ENCODE measurements around the gene UQCRQ.

DNA sequence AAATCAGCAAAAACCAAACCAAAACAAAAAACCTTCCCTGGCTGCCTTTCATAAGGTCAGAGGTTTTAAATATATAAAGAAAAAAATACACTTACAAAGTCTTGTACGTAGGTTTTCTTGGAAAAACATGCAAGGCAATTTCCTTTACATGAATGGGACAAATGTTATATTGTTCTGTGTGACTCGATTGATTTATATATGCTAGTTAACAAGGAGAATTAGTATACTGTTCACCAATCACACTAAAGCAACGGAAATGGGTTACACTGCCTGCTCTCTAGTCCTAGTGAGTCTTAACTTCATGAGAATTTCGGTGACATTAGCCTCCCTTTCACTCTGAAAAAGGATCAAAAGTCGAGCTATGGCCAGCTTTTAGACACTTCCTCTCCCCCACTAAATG, 5.7 kb upstream of the UQCRQ start:
- TF ChIP-seq POLR2AphosphoS5 (IDR thresholded peaks at IDR 0.05), result no peak
- TF ChIP-seq POLR2A (IDR thresholded peaks at IDR 0.05), result no peak

All from transverse colon (tissue), 3 donors.